Kidney (tissue), 14 donors: ENCODE data around the gene CRIP3. TPM values are rescaled to one million over a fixed set of nuclear protein-coding genes. Genes with fewer than 3 reads are reported as not detected.

Experiments
- DNase-seq, 5 donors: peaks; one replicate each; pipeline ENCODE4 v3.0.0-alpha.2; 2013 to 2020
- FAIRE-seq: peaks from 2 replicates; lab custom pipeline; 2012; peaks lifted over from hg19 to GRCh38; lab: Jason Lieb, UNC
- H3K27ac ChIP-seq, 2 donors: one replicate each; pipeline ENCODE4 v1.7.0; 2013; ENCODE audit warnings: low read depth in 2 of 2, low read length in 2 of 2, inconsistent platforms in 1 of 2
- H3K27me3 ChIP-seq: one replicate; pipeline ENCODE4 v1.7.1; 2013; ENCODE audit warnings: low read length, inconsistent platforms; ENCODE audit not compliant: control insufficient read depth, insufficient read depth
- H3K36me3 ChIP-seq, 3 donors: one replicate each; pipeline versions ENCODE4 v1.7.0 to v1.7.1; 2013; ENCODE audit warnings: low read length in 3 of 3, control low read depth in 1 of 3, inconsistent platforms in 1 of 3; ENCODE audit not compliant: insufficient read depth in 3 of 3, control insufficient read depth in 2 of 3
- H3K4me1 ChIP-seq, 3 donors: one replicate each; pipeline versions ENCODE4 v1.7.0 to v1.7.1; 2013; ENCODE audit warnings: low read length in 3 of 3, inconsistent platforms in 1 of 3, low read depth in 1 of 3; ENCODE audit not compliant: control insufficient read depth in 2 of 3, insufficient read depth in 2 of 3
- H3K4me3 ChIP-seq, 3 donors: one replicate each; pipeline versions ENCODE4 v1.7.0 to v1.8.1; 2013; ENCODE audit warnings: low read length in 3 of 3, control low read depth in 1 of 3, inconsistent platforms in 1 of 3
- H3K9ac ChIP-seq, 3 donors: one replicate each; pipeline versions ENCODE4 v1.7.0 to v1.7.1; 2013; ENCODE audit warnings: low read length in 3 of 3, control low read depth in 1 of 3, inconsistent platforms in 1 of 3
- H3K9me3 ChIP-seq, 3 donors: one replicate each; pipeline versions ENCODE4 v1.7.0 to v1.7.1; 2013; ENCODE audit warnings: low read length in 3 of 3, control low read depth in 1 of 3, inconsistent platforms in 1 of 3; ENCODE audit not compliant: control insufficient read depth in 2 of 3, insufficient read depth in 1 of 3
- CTCF ChIP-seq: IDR thresholded peaks from 3 replicates; pipeline ENCODE4 v1.5.1; 2012; ENCODE audit warnings: mild to moderate bottlenecking, moderate library complexity, borderline replicate concordance; ENCODE audit not compliant: insufficient read depth; ENCODE audit errors: extremely low read depth
- intact Hi-C: fragments of 100-400 bp; cut with DNase I; formaldehyde crosslinking; loops from one replicate; pipeline ENCODE4 v1.11.1; 2022
- polyA plus RNA-seq: library from polyadenylated mRNA; stranded (reverse); fragments of 350-450 nt; fragmentation: Illumina TruSeq; extraction: RNeasy Lipid Tissue Mini Kit (QIAGEN cat#74804); gene quantifications from one replicate; pipeline ENCODE4 v1.2.3, GENCODE V29; 2014; ENCODE audit warnings: low read depth, low replicate concordance; ENCODE audit not compliant: insufficient read depth
- total RNA-seq: library from RNA; stranded (reverse); fragmentation: NEBNext Ultra II Directional; extraction: Animal tissue kit (Norgen Biotek cat#: 25700); gene quantifications from one replicate; pipeline ENCODE4 v1.2.1, GENCODE V29; 2021
- donor health status: control.
- donor health status: control.
- donor health status: control.
- donor health status: control.
- donor health status: control.
- donor health status: DM: yes; HTN: yes; CAD: no.
- donor health status: Normal renal cell carcinoma (clear cell type).

The CRIP3 gene
- total and polyA plus RNA-seq, 2 donors from 2014 or later = 5.6 to 14.3 TPM

- no peak for TF ChIP-seq CTCF
- H3K27me3 ChIP-seq = peaks cover 2% of the 10 kb centered on the region
- no peaks in the 10 kb centered on the region for H3K36me3 ChIP-seq
- peak overlapping the region; percentile 78 to 82 for H3K27ac ChIP-seq
- peak overlapping the region in 1 of 3 donors; percentile 29 for H3K4me3 ChIP-seq
- DNase-seq = no peak
- no peaks in the 10 kb centered on the region for H3K9me3 ChIP-seq
- H3K4me1 ChIP-seq = peaks cover 0 to 15% (median 10%) of the 10 kb centered on the region in 3 donors
- no peak for FAIRE-seq
- H3K9ac ChIP-seq = peak overlapping the region in 1 of 3 donors; percentile 12
- intact Hi-C loops = no loop called here
Measured at GRCh38 chr6:43277306-43277642, 31.4 kb downstream of the CRIP3 start.

- TF ChIP-seq CTCF = no peak
- intact Hi-C loops = no loop called here
- no peak overlapping the region for H3K9ac ChIP-seq
- no peak for FAIRE-seq
- peak overlapping the region; percentile 78 to 82 for H3K27ac ChIP-seq
- H3K4me3 ChIP-seq = peak overlapping the region in 1 of 3 donors; percentile 43
- no peaks in the 10 kb centered on the region for H3K9me3 ChIP-seq
- H3K4me1 ChIP-seq = peaks cover 0 to 18% (median 14%) of the 10 kb centered on the region in 3 donors
- DNase-seq = peak in 1 of 5 donors; percentile 34
- H3K36me3 ChIP-seq = no peaks in the 10 kb centered on the region
- H3K27me3 ChIP-seq = peaks cover 2% of the 10 kb centered on the region
Measured at GRCh38 chr6:43276577-43277305, 31.9 kb downstream of the CRIP3 start.

DNA sequence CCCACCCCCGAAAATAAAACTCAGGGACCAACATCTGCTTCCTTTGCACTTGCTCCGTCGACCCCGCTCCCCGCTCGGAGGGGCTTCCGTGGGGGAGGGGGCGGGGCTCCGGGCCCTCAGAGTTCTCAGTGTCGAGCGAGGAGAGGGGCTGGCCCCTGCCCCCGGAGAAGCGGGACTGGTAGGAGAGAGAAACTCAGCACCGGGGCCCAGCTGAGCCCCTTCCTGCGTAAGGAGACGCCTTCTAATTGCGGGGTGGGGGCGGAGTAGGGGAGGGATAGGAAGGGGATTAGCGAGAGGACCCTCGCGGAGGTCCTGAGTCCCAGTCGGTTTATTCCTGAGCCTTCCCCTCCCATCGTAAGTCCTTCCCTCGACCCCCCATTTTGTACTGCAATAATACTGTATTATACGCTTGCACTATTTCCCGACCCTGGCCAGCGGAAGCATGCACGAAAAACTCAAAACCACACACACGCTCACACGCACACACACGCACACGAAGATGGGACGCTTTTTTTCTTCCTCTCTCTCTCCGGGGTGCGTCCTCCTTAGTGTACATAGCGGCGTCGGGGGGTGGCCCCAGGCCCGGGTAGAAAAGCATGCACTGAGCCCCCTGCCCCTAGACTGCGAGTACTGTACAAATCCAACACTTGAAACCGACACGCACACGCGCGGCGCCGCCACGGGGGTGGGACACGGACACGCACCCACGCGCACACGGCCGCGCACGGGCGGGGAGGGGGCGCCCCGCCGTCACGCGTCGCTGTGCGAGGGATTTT is 32.6 kb downstream of the CRIP3 start:
- no peaks in the 10 kb centered on the region for H3K9me3 ChIP-seq
- TF ChIP-seq CTCF = no peak
- DNase-seq (peak in 3 of 5 donors; percentile 34 to 72 (median 61)), FAIRE-seq (no peak)
- H3K27ac ChIP-seq = peak overlapping the region; percentile 57 to 77
- peak overlapping the region in 2 of 3 donors; percentile 21 to 43 for H3K4me3 ChIP-seq
- H3K27me3 ChIP-seq = peaks cover 2% of the 10 kb centered on the region
- H3K36me3 ChIP-seq = no peaks in the 10 kb centered on the region
- intact Hi-C loops = no loop called here
- H3K9ac ChIP-seq = peak overlapping the region in 1 of 3 donors; percentile 51
- H3K4me1 ChIP-seq = peaks cover 4 to 22% (median 18%) of the 10 kb centered on the region in 3 donors
